CD4-positive, alpha-beta T cell treated with Interleukin-6 for 4 hours (primary cell): ENCODE measurements around the gene TRMT10A.
A peak's percentile ranks its signal among the peaks of the same experiment; 100 is the strongest.

Experiments used
- DNase-seq: peaks from one replicate; pipeline ENCODE4 v3.0.0-alpha.2; 2020; ENCODE audit warnings: mixed read lengths

TRMT10A gene, protein sequence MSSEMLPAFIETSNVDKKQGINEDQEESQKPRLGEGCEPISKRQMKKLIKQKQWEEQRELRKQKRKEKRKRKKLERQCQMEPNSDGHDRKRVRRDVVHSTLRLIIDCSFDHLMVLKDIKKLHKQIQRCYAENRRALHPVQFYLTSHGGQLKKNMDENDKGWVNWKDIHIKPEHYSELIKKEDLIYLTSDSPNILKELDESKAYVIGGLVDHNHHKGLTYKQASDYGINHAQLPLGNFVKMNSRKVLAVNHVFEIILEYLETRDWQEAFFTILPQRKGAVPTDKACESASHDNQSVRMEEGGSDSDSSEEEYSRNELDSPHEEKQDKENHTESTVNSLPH

DNA sequence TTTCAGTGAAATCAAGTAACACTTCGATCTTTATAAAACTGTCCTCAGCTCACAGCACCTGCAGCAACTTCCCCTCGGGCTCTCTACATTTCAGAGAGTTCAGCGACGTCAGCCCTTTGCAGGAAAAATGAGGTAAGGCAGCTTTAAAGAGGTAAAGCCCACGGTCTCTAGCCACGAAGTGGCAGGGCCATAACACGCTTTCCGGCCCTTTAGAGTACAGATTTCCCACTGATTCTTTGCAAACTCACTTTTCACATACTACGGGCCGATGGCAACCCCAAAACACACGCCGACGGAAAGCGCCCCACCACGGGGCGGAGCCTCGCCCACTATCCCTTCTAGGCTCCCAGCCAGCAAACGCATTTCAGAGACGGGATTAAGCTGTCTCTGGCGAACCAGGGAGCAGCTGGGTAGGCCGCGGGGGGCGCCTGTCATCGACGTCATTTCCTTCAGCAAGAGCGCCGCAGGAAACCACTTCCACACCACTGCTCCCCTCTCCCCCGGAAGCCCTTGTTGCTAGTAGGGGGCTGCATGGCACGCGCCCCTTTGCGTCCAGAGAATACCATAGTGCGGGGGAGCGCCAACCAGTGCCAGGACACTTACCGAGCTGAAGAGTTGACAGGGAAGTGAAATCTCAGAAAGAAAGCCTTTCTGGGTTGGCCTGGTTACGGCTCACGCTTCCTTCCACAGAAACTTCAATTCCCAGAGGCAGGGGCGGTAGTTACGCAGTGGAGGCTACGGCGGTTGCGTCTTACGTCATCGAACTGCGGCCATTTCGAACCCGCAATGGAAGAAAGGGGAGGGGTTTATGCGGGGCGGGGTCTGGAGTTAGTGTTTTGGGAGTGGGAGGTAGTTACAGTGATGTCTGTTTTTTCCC is at the start of gene TRMT10A:
TSS of gene TRMT10A (minus strand) at position 730 of the 877 bp plus-strand sequence. CDS start 4,701 bp downstream, outside the sequence.
- DNase-seq = peak; percentile 96

DNA sequence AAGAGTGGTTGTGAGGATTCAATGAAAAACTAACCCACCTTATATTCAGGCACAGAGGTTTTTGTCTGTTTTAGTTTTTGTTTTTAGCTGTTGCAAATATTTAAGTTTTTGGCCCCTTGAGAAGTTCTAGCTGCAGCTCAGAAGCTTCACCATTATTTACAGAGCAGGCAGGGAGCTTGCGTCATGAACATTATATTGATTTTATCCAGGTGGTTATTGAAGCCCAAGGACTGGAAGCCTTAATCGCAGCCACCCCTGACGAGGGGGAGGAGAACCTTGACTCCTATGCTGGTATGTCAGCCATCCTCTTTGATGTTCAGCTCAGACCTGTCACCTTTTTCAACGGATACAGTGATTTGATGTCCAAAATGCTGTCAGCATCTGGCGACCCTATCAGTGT is 48.9 kb upstream of the TRMT10A start:
- no peak for DNase-seq

DNA sequence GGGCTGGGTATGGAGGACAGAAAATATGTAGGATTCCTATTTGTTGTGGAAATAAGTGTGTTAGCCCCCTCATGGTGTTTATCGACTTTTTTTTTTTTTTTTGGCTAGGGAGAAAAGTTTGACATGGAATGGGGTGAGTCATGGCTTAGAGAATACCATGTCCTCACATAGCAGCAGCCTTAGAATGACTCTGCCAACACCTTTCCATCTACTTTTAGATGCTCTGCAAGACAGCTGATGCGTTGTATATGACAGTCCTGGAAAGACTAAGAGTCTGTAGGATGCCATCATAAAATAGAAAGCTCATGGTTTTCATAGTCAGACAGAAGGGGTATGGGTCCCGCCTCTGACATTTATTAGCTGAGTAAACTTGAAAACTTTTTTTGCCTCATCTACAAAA is 48.4 kb upstream of the TRMT10A start:
- no peak for DNase-seq

DNA sequence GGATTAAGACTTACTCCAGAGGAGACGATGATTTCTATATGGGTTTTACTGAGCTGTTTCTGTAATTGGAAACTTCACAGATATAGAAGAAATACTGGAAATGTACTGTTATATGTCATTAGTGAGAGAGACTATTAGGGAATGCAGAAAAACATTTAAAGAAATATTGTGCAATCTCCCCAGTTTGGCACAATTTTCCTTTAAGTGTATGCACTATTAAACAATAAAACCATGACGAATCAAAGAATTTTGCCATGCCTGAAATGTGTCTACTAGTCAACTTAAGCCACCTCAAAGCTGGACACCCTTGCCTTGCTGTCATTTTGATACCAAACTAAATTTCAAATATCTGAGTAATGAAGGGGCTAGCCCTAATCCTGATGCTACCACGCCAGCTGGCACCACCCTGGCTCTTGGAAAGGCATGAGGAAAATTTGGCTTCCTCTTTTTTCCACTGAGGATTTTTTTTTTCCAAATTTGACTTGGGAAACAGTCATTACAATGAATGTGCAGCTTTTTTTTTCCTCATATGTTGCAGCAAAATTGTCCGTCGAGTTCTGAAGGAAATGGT is 46.9 kb upstream of the TRMT10A start:
- DNase-seq = no peak

DNA sequence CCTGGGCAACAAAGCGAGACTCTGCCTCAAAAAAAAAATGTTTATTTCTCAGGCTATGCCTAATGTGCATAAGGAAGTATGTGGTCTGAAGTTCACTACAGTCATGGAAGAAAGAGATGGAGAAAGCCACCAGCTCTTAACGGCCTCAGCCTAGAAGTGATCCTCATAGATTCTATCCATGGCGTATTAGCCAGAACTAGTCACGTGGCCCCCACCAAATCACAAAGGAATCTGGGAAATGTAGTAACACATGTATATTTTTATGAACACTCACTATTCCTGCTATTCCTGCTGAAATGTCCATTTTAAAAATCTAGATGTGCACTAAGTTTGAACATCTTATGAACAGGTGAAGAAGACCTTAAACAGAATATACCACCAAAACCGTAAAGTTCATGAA is 44.6 kb upstream of the TRMT10A start:
- DNase-seq = no peak

DNA sequence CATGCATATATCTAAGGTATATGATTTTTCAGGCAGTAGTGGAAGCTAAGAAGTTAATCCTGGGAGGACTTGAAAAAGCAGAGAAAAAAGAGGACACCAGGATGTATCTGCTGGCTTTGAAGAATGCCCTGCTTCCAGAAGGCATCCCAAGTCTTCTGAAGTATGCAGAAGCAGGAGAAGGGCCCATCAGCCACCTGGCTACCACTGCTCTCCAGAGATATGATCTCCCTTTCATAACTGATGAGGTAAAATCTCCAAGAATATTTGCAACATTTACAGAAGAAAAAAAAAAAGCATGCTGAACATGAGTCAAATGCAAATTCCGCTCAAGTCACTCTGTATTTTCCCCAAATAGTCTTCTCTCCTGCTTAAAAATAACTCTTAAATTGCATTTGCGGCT is 42.9 kb upstream of the TRMT10A start:
- no peak for DNase-seq

DNA sequence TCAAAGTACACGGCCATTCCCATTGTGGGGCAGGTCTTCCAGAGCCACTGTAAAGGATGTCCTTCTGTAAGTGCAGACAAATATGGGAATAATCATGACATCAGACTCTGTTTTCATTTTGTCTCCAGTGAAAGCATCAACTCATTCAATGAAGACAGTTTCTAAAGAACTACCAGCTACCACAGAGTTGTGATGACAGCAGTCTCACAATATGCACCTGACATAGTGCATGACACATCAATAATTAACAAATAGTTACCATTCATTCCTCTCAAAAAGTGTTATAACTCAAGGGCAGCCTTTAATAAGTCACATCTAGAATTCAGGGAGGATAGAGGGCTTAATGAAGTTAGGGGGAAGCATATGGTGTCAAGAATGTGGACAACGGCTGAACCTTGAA is 31.0 kb upstream of the TRMT10A start:
- no peak for DNase-seq

DNA sequence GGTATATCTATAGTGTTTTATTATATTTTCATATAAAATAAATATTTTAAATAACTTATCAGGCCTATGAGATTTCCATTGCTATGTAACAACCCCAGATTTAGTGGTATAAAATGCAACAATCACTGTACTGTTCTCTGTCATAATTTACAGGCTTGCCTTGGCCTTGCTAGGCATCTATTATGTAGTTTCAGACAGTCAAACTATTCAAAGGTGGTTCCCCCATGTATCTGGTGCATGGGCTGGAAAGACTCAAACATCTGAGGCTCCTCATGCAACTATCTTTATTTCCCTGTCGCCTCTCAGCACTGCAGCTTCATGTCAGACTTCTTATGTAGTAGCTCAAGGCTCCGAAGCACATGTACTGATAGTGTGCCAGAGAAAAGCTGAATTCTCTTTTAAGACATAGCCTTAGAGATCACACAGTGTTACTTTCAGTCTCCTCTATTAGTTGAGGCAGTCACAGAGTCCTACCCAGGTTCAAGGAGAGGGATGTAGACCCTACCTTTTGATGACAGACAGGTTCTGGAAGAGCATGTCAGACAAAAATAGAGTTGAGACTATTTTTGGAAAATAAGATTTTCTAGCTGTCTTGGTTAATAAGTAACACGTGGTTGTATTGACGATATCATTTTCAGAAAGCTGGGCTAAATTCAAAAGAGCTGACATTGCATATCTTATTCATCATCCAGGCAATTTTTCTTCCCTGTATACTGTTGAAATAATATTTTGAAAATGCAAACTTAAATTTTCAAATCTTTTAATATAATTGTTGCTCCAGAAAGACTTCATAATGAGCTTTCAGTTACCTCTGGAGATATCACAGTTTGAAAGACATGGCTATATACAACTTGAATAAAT is 30.2 kb upstream of the TRMT10A start:
- no peak for DNase-seq

DNA sequence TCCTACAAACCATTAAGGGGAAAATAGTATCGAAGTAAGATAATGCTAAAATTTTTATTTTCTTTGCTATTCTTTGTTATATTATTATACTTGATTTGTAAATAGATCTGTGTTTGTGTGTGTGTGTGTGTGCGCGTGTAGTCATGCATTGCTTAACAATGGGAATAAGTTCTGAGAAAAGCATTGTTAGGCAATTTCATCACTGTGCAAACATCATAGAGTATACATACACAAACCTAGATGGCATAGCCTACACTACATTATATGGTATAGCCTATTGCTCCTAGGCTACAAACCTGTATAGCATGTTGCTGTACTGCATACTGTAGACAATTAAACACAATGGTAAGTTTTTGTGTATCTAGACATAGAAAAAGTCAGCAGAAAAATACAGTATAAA is 27.9 kb upstream of the TRMT10A start:
- DNase-seq = no peak

DNA sequence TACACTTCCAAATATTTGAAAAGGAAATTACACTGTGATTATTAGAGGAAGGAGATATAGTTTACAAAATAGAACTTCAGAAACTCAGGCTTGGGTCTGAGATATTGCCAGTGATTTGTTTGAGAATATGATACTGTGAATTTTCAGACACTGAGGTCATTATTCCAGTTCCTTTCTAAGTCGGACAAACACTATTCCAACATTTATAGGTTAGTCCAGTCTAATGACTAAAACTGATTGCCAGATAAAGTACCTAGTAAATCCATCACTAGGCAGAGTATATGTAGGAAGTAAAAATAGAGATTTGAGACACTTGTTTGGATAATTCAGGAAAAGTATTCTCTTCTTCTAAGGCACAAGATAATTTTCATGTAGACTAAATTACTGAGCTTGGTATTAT is 24.0 kb upstream of the TRMT10A start:
- DNase-seq = no peak

DNA sequence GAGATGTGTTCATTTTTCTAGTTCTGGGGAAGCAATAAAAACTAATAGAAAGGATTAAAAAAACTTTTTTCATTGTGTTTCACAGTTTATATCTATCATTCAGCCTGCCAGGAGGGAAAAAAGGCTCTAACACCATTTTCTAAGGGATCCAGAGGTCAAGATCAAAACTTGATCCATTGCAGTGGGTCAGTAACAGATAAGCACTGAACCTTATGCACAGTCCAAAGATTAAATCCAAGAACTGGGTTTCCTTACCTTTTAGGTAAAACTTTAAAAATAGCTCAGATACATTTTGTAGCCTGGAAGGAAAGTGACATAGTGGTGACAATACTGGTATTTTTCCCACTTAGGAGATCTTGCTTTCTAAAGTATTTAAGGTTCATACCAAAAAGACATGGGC is 23.5 kb upstream of the TRMT10A start:
- DNase-seq = no peak

DNA sequence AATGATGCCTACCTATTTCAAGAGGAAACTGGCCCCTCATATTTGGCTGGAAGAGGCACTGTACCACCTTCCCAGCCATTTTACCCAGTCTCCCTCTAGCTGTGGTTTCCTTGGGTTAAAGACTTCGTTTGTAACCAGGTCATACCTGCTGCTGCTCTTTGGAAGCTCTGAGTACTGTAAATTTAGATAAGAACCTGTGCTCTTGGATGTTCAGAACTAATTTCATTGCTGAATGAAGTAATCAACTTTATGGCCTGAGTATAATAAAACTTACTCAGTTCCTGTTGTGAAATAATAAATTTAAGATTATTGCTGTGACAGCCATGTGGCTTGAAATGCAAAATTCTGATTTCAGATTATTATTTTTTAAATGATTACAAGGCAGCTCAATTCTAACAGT is 23.0 kb upstream of the TRMT10A start:
- no peak for DNase-seq

DNA sequence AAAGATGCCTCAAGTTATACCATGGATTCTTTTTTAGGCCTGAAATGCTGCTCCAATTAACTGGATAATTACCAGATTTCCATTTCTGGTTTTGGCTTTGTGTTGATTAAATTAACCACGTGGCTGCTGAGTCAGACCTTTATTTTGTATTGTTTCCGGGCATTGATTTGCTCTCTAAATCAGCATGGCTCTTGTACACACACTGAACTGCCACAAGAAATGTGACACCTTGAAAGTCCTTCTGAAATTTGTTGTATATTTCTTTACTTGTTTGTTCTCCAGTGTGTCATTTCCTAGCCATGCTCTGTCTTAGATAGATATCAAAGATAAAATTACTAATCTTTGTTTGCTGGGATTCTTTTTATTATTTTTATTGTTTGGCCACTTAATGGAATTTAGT is 22.5 kb upstream of the TRMT10A start:
- DNase-seq = no peak

DNA sequence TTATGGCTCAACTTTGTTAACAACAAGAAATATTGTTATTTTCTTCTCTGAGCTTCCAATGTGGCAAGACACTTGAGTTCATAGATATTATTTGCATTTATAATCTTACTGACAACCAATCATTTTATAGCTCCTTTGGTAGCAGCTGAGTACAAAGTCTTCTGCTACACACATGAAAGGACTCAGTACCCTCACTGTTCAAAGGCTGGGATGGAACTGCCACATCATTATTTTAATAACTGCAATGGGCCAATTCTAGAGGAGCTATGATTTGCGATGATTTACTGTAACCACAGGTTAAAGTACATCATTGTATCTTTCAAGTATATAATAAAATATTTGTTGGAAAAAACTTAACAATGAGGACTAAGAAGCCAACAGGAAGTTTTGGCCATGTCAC is 21.7 kb upstream of the TRMT10A start:
- DNase-seq = no peak

DNA sequence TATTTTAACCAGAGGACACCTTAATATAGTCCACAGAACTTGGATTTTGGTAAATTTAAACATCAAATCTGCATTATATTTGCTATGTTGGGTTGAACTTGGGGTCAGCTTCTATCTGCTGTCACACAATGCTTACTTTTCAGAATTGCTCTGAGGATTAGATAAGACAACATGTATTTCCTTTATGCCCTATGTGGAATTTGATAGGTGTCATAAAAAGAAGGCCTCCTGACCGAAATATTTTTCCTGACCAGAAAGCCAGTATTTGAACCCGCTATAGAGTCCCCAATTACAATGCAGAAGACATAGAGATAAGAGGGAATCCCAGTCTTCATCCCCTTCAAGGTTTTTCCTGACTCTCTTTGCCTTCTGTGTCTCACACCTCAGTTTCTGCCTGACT is 14.9 kb upstream of the TRMT10A start:
- DNase-seq = no peak

DNA sequence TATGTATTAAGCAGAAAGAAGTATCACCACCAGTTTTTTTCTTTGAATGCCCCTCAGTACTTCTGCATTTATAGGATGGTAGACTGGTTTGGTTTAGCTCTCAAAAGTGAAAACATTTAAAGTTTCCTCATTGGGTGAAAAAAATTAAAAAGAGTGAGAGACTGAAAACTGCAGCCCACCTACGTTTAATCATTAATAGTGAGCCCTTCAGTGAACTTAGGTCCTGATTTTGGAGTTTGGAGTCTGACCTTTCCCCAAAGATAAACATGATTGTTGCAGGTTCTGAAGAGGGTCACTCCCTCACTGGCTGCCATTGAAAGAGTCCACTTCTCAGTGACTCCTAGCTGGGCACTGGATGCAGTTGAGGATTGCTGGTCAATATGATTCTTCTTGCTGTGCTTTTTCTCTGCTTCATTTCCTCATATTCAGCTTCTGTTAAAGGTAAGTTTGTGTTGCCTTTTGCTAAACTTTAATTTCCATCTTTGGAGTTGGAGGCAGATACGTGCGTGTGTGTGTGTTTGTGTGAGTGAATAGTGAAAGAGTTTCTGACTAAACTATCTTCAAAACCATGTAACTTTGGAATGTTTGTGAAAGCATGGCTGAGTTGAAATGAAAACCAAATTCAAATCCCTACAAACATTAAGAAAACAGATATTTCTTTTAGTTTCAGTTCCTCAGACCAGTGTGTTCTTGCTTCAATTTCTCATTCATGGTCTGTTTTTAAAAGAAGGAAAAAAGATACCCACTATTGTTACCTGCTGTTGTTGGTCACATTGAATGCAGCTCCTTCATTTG is 10.9 kb upstream of the TRMT10A start, which contains the start of gene MTTP:
TSS of gene MTTP (plus strand) at position 295 of the 795 bp plus-strand sequence. CDS start at position 381, 86 bp downstream.
- no peak for DNase-seq

DNA sequence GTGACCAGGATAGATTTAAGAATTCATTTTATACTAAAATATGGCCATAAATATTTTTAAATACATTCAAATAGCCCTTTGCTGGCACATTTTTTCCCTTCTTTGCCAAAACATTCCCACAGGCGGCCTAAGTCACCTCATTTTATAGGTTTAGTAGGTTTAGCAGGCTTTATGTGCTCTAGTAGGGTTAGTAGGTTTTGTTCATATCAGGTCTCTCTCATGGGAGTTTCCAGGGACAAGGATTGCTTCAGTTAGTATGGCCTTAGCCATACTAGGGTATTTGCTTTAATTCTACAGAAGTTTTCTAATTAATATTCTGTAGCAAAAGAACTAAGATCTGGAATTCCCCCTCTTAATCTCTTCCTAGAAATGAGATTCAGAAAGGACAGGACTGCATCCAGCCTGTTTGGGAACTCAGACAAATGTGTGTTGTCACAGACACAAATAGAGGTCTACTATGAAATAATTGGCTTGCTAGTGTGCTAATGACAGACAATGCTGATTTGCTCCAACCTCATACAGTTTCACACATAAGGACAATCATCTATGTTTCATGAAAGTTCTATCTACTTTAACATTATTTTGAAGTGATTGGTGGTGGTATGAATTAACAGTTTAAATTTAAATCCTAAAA is 10.0 kb upstream of the TRMT10A start:
- no peak for DNase-seq

DNA sequence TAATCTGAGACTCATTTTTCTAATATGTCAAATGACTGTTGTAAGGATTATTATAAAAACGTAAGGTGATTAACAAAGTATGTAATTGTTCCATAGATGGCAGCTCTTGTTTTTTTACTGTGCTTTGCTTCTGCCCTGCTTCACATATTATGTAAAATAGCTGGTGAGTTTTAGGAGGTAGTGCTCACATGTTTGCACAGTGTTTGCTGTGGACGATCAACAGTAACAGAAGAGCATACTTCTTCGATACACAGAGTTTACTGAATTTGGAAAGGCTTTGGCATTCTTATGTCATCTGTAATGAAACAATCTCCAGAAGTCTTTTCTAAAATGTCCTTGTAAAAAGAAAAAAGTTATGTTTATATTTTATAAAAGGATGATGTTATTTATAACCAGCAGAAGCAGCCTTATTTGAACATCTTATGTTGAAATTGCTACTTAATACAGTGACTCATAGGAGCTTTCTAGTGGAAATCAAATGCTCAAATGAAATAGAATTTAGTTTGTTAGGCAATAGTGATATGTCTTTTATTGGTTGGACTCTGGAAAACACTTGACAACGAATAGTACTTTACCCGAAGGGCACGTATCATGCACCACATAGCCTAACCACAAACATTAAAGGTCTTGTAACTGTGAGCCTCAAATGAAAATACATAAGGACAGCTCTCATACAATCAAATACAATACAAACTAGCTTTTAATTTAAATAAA is 8.8 kb upstream of the TRMT10A start:
- no peak for DNase-seq

DNA sequence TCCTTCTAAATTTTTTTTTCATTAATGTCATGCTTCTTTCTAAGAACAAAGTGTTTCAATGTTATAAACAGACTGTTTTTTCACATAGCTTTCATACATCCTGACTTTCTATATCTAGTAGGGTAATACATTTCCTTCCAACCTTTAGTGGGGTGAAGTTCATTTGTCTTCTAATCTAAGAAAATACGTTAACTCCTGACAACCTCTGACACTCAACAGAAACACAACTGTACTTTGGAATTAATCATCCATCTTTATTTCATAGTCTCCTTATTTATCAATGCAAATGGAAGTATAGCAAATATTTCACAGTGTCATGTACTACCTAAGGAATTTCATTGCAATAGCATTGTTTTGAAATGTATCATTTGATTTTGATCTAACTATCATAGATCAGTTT is 8.0 kb upstream of the TRMT10A start:
- no peak for DNase-seq

DNA sequence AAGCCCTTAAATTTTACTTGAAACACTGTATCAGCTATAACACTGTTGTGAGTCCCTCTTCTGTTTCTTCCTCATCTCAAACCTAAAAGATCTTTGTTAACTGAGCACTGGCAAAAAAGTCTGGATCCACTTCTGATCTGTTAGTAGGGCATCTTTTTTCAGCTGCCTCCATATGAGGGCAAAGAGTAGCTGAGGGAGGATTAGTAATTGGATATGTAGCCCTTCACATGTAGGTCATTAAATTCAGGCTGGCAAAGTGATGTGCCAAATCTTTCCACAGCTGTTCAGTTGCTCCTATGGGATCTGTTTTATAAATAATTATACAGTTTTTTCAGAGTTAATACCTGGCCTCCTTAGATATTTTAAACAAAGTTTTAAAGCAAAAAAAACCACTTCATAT is 1.1 kb upstream of the TRMT10A start:
- no peak for DNase-seq

DNA sequence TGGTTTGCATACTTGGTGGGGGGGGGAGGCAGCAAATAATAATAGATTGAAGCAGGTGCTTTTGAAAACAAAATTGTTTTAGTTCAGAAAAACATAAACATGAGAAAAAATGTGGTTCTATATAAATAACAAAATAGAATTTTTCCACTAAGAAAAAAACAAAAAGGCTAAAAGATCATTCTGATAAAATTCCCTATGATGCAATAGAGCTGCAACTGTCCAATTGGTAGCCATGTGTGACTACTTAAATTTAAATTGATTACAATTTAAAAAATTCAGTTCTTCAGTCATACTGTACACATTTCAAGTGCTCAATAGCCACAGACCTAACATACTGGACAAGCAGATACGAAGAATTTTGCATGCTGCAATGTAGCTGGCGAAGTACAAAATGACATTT is 11.0 kb downstream of the TRMT10A start:
- DNase-seq = no peak
